GM06990 (cell line): ENCODE results near the gene RHBDD3.

Experiments used
- DNase-seq: peaks from one replicate; pipeline ENCODE4 v3.0.0-alpha.2; 2011; ENCODE audit not compliant: insufficient read length; ENCODE audit errors: extremely low read depth
- H3K27me3 ChIP-seq: replicated peaks from 2 replicates; pipeline ENCODE4 v1.6.0; 2011; ENCODE audit warnings: low read length; ENCODE audit not compliant: control insufficient read depth, insufficient read depth
- H3K36me3 ChIP-seq: 2 replicates; pipeline ENCODE4 v1.5.1; 2011; ENCODE audit warnings: low read length; ENCODE audit not compliant: control insufficient read depth, insufficient read depth
- H3K4me3 ChIP-seq: replicated peaks from 2 replicates; pipeline ENCODE4 v1.5.1; 2011; ENCODE audit warnings: low read depth, mild to moderate bottlenecking, control low read depth, low read length
- CTCF ChIP-seq: IDR thresholded peaks from 2 replicates; pipeline ENCODE4 v1.5.1; 2011; ENCODE audit warnings: low read length, control low read depth, mild to moderate bottlenecking, inconsistent platforms; ENCODE audit not compliant: insufficient read depth, poor library complexity, severe bottlenecking

The RHBDD3 gene

GRCh38 chr22:29211466-29211865 lies 56.3 kb downstream of the RHBDD3 start:
- Histone ChIP-seq H3K4me3 (no peak overlapping the region), H3K36me3 (peaks cover 3% of the 10 kb centered on the region), H3K27me3 (no peaks in the 10 kb centered on the region)
- TF ChIP-seq CTCF = no peak
- no peak for DNase-seq

GRCh38 chr22:29211066-29211465 lies 56.7 kb downstream of the RHBDD3 start:
- H3K27me3 ChIP-seq = no peaks in the 10 kb centered on the region
- no peak for TF ChIP-seq CTCF
- peaks cover 3% of the 10 kb centered on the region for H3K36me3 ChIP-seq
- H3K4me3 ChIP-seq = no peak overlapping the region
- DNase-seq = no peak
